Lower leg skin (tissue), 3 donors: Measurements from ENCODE around the gene ATP5MC2.

Source experiments
- POLR2A ChIP-seq, 2 donors: fragments of 450-650 bp; IDR thresholded peaks; one replicate each; pipeline ENCODE4 v1.6.1; 2016 to 2017; ENCODE audit warnings: antibody characterized with exemption in 2 of 2, mild to moderate bottlenecking in 1 of 2, moderate library complexity in 1 of 2
- TF ChIP-seq, protein P1 (sequence below), 3 donors: fragments of 450-650 bp; IDR thresholded peaks; one replicate each; pipeline ENCODE4 v1.5.1; 2016; ENCODE audit warnings: antibody characterized with exemption in 3 of 3, mild to moderate bottlenecking in 3 of 3, moderate library complexity in 2 of 3

DNA sequence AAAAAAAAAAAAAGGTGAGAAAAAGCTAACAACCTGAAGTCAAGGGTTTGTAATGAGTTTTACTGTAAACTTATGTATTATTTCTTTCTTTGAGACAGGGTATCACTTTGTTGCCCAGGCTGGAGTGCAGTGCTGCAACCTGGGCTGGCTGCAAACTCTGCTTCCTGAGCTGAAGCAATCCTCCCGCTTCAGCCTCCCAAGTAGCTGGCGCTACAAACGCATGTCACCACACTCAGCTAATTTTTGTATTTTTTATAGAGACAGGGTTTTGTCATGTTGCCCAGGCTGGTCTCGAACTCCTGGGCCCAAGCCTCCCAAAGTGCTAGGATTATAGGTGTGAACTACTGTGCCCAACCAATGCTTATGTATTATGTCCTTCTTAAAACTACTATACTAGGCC is 58.9 kb downstream of the ATP5MC2 start:
- TF ChIP-seq, protein P1, sequence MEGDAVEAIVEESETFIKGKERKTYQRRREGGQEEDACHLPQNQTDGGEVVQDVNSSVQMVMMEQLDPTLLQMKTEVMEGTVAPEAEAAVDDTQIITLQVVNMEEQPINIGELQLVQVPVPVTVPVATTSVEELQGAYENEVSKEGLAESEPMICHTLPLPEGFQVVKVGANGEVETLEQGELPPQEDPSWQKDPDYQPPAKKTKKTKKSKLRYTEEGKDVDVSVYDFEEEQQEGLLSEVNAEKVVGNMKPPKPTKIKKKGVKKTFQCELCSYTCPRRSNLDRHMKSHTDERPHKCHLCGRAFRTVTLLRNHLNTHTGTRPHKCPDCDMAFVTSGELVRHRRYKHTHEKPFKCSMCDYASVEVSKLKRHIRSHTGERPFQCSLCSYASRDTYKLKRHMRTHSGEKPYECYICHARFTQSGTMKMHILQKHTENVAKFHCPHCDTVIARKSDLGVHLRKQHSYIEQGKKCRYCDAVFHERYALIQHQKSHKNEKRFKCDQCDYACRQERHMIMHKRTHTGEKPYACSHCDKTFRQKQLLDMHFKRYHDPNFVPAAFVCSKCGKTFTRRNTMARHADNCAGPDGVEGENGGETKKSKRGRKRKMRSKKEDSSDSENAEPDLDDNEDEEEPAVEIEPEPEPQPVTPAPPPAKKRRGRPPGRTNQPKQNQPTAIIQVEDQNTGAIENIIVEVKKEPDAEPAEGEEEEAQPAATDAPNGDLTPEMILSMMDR (IDR thresholded peaks at IDR 0.05): no peak
- no peak for TF ChIP-seq POLR2A (IDR thresholded peaks at IDR 0.05)
